Neural progenitor cell (in vitro differentiated cells): Measurements from ENCODE around the gene ADARB2.

Source experiments
- CTCF ChIP-seq: fragments of 200-600 bp; sonication (generic); IDR thresholded peaks from 2 replicates; pipeline ENCODE4 v1.5.1; 2017; ENCODE audit warnings: antibody characterized with exemption, mild to moderate bottlenecking
- EZH2 ChIP-seq: fragments of 200-600 bp; sonication (generic); IDR thresholded peaks from 2 replicates; pipeline ENCODE4 v1.6.1; 2017; ENCODE audit warnings: antibody characterized with exemption, mild to moderate bottlenecking, moderate library complexity

GRCh38 chr10:1216574-1217236 lies 520.6 kb downstream of the ADARB2 start:
- TF ChIP-seq CTCF (no peak), EZH2 (no peak)
